ENCODE data around the gene KRTAP27-1.

GRCh38 chr21:30305136-30305535, 32.4 kb downstream of the KRTAP27-1 start:
- TF ChIP-seq CTCF (IDR thresholded peaks at IDR 0.05) (no peak), POLR2AphosphoS5 (IDR thresholded peaks at IDR 0.05) (no peak)
